Smooth muscle cell of the pulmonary artery (primary cell): ENCODE measurements around the gene ATAD3B. TPM values are rescaled to one million over a fixed set of nuclear protein-coding genes. Genes with fewer than 3 reads are reported as not detected.

ENCODE experiments used
- total RNA-seq: library from RNA; depleted of rRNA; stranded (reverse); fragments of >200 nt; gene quantifications from 2 replicates; pipeline ENCODE4 v1.2.3, GENCODE V29; 2014

The ATAD3B gene, protein sequence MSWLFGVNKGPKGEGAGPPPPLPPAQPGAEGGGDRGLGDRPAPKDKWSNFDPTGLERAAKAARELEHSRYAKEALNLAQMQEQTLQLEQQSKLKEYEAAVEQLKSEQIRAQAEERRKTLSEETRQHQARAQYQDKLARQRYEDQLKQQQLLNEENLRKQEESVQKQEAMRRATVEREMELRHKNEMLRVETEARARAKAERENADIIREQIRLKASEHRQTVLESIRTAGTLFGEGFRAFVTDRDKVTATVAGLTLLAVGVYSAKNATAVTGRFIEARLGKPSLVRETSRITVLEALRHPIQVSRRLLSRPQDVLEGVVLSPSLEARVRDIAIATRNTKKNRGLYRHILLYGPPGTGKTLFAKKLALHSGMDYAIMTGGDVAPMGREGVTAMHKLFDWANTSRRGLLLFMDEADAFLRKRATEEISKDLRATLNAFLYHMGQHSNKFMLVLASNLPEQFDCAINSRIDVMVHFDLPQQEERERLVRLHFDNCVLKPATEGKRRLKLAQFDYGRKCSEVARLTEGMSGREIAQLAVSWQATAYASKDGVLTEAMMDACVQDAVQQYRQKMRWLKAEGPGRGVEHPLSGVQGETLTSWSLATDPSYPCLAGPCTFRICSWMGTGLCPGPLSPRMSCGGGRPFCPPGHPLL
- total RNA-seq, result 5.7 and 21.3 TPM in 2 replicates

GRCh38 chr1:1471389-1472052 lies at the start of gene ATAD3B:
TSS of gene ATAD3B (plus strand) at chr1:1471765. CDS start at chr1:1471885, 120 bp downstream.

GRCh38 chr1:1435106-1435903 lies 36.3 kb upstream of the ATAD3B start, which contains the start of gene VWA1:
TSS of gene VWA1 (plus strand) at chr1:1435690. CDS start at chr1:1435749, 59 bp downstream.

DNA sequence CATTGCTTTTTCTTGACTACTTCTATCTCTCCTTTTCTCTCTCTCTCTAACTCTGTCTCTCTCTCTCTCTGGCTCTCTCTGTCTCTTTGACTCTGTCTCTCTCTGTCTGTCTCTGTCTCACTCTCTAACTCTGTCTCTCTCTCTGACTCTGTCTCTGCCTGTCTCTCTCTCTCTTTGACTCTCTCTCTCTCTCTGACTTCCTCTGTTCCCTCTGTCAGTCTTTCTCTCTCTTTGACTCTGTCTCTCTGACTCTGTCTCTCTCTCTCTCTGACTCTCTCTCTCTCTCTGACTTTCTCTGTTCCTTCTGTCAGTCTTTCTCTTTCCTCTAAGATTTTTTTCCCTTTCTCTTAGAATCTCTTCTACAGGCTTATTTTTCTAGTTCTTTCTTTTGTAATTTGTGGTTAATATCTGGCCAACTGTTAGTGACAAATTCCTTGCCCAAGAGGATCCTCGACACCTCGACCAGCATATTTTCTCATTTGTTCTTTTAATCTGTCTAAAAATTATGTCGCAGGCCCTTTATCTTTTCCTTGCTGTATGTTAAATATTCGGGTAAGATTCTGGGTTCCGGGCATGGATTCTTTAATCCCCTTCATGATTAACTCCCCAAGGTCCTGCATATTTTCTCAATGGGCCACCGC lies 22.3 kb upstream of the ATAD3B start, which contains the start of gene ATAD3C:
Gene ATAD3C, plus strand, starts transcription at position 591 of the 641 bp plus-strand sequence. CDS start 995 bp downstream, outside the sequence.

DNA sequence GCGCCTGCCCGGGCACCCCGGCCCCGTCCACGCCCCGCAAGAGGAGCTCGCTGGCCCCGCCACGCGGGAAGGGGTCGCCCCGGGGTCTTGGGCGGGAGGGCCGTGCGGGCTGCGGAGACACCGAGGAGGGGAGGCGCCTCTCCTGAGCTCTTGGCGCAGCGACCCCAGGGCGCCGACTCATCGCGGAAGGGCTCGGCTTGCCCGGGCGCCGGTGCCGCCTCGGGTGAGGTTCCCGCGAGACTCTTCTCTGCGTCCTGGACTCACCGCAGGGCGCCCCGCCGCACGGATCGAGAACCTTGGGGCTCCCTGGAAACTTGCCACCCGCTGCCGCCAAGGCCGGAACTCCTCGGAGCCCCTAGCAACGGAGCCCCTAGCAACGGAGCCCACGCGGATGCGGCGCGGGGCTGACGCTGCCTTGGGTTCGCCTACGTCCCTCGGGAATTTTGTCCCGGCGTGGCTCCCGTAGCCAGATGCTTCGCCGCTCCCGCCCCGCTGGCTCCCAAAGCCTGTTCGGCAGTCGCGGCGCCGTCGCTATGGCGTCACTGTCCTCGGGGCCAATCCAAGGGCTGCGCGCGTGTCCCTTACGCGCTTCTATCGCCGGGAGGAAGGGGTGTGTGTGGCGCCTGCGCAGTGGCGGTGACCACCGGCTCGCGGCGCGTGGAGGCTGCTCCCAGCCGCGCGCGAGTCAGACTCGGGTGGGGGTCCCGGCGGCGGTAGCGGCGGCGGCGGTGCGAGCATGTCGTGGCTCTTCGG lies 40.1 kb downstream of the ATAD3B start, which contains the start of gene ATAD3A:
Gene ATAD3A, plus strand, starts transcription at position 630 of the 753 bp plus-strand sequence. Its CDS starts 107 bp downstream, at position 737.

GRCh38 chr1:1540090-1540817 lies 68.7 kb downstream of the ATAD3B start, which contains the start of gene TMEM240:
TSS of gene TMEM240 (minus strand) at chr1:1540624. CDS start at chr1:1540346, 278 bp downstream.

Other genes with a start within 250 kb of the ATAD3B start
- 214 and 261 TPM in 2 replicates for gene SDF4, start 239.8 kb upstream of the ATAD3B start, total RNA-seq
- gene B3GALT6, start 239.5 kb upstream of the ATAD3B start, total RNA-seq, result 28.5 and 35.7 TPM in 2 replicates
- gene C1QTNF12, start 225.0 kb upstream of the ATAD3B start, total RNA-seq, result 0.91 and 2.2 TPM in 2 replicates
- 37.5 and 37.7 TPM in 2 replicates for gene UBE2J2, start 197.9 kb upstream of the ATAD3B start, total RNA-seq
- gene SCNN1D, start 191.3 kb upstream of the ATAD3B start, total RNA-seq, result 1.2 and 2.0 TPM in 2 replicates
- gene ACAP3, start 163.8 kb upstream of the ATAD3B start, total RNA-seq, result 37.3 and 39.8 TPM in 2 replicates
- gene PUSL1, start 163.2 kb upstream of the ATAD3B start, total RNA-seq, result 13.4 and 15.7 TPM in 2 replicates
- 50.6 and 66.8 TPM in 2 replicates for gene INTS11, start 147.1 kb upstream of the ATAD3B start, total RNA-seq
- gene CPTP, start 147.0 kb upstream of the ATAD3B start, total RNA-seq, result 14.2 and 14.7 TPM in 2 replicates
- gene TAS1R3, start 140.5 kb upstream of the ATAD3B start, total RNA-seq, result 0.23 and 0.26 TPM in 2 replicates
- 85.9 and 151 TPM in 2 replicates for gene DVL1, start 122.3 kb upstream of the ATAD3B start, total RNA-seq
- 247 and 264 TPM in 2 replicates for gene MXRA8, start 113.2 kb upstream of the ATAD3B start, total RNA-seq
- 55.5 and 57.1 TPM in 2 replicates for gene AURKAIP1, start 96.6 kb upstream of the ATAD3B start, total RNA-seq
- gene CCNL2, start 72.4 kb upstream of the ATAD3B start, total RNA-seq, result 125 and 214 TPM in 2 replicates
- gene MRPL20, start 64.5 kb upstream of the ATAD3B start, total RNA-seq, result 66.3 and 70.6 TPM in 2 replicates
- gene ANKRD65, start 50.5 kb upstream of the ATAD3B start, total RNA-seq, result 0.17 and 0.39 TPM in 2 replicates
- 8.8 and 9.8 TPM in 2 replicates for gene VWA1, start 36.1 kb upstream of the ATAD3B start, total RNA-seq
- gene ATAD3C, start 22.1 kb upstream of the ATAD3B start, total RNA-seq, result 0.40 TPM in 1 of 2 replicates, not detected in the other
- 21.6 and 36.7 TPM in 2 replicates for gene ATAD3A, start 40.4 kb downstream of the ATAD3B start, total RNA-seq
- gene TMEM240, start 68.9 kb downstream of the ATAD3B start, total RNA-seq, result 4.0 and 4.6 TPM in 2 replicates
- 65.1 and 76.9 TPM in 2 replicates for gene SSU72, start 103.1 kb downstream of the ATAD3B start, total RNA-seq
- gene FNDC10, start 128.4 kb downstream of the ATAD3B start, total RNA-seq, result 3.6 and 8.2 TPM in 2 replicates
- gene MIB2, start 143.7 kb downstream of the ATAD3B start, total RNA-seq, result 80.4 and 99.3 TPM in 2 replicates
- gene MMP23B, start 160.4 kb downstream of the ATAD3B start, total RNA-seq, result 3.8 and 8.2 TPM in 2 replicates
- gene CDK11B, start 187.2 kb downstream of the ATAD3B start, total RNA-seq, result 8.6 and 10.7 TPM in 2 replicates
- 39.8 and 45.2 TPM in 2 replicates for gene SLC35E2B, start 221.0 kb downstream of the ATAD3B start, total RNA-seq